NCI-H748 treated with DMSO at 0.1 percent for 48 hours (cell line): ENCODE data around the gene PRPF38B.
"Not testable (repeated sequence)": the region's sequence is repeated elsewhere in the genome, so short reads cannot be mapped to it uniquely, and the experiment has no call there.

Experiments used
- DNase-seq: peaks from one replicate; lab custom pipeline; 2025; lab: John Stamatoyannopoulos, UW

The PRPF38B gene

GRCh38 chr1:108679586-108680213 is 12.4 kb upstream of the PRPF38B start:
- DNase-seq: no peak

GRCh38 chr1:108681701-108682100 is 10.4 kb upstream of the PRPF38B start:
- DNase-seq: not testable (repeated sequence)

- DNase-seq: no peak
Observed at GRCh38 chr1:108685529-108685928, 6.6 kb upstream of the PRPF38B start.

- no peak for DNase-seq
Observed at GRCh38 chr1:108686614-108687313, 5.3 kb upstream of the PRPF38B start.

- no peak for DNase-seq
Observed at GRCh38 chr1:108691128-108691941, 775 bp upstream of the PRPF38B start.

- peak; percentile 66 for DNase-seq
Observed at GRCh38 chr1:108692724-108693655, 880 bp downstream of the PRPF38B start.

- no peak for DNase-seq
Observed at GRCh38 chr1:108695535-108695934, 3.4 kb downstream of the PRPF38B start.

- no peak for DNase-seq
Observed at GRCh38 chr1:108699375-108700332, 7.5 kb downstream of the PRPF38B start.

GRCh38 chr1:108701176-108701849 is 9.2 kb downstream of the PRPF38B start:
- DNase-seq: no peak

- DNase-seq: not testable (repeated sequence)
Observed at GRCh38 chr1:108702109-108702508, 10.0 kb downstream of the PRPF38B start.

GRCh38 chr1:108703939-108704338 is 11.8 kb downstream of the PRPF38B start:
- DNase-seq: no peak

GRCh38 chr1:108704496-108704895 is 12.4 kb downstream of the PRPF38B start:
- no peak for DNase-seq

- no peak for DNase-seq
Observed at GRCh38 chr1:108706643-108707042, 14.5 kb downstream of the PRPF38B start.

GRCh38 chr1:108708691-108709660 is 16.9 kb downstream of the PRPF38B start:
- no peak for DNase-seq

- DNase-seq: no peak
Observed at GRCh38 chr1:108712606-108713150, 20.6 kb downstream of the PRPF38B start, which contains the start of gene FNDC7. TSS of gene FNDC7 (plus strand) at chr1:108712908. CDS start at chr1:108712934, 26 bp downstream.

- DNase-seq: no peak
Observed at GRCh38 chr1:108715932-108716331, 23.8 kb downstream of the PRPF38B start.

- DNase-seq: no peak
Observed at GRCh38 chr1:108716437-108717230, 24.5 kb downstream of the PRPF38B start.
